H9 (cell line): ENCODE results near the gene CD46. TPM values are rescaled to one million over a fixed set of nuclear protein-coding genes. Genes with fewer than 3 reads are reported as not detected.

Experiments used
- DNase-seq: peaks from one replicate; pipeline ENCODE4 v3.0.0-alpha.2; 2017
- H2AFZ ChIP-seq: one replicate; pipeline ENCODE4 v1.6.1; 2013; ENCODE audit warnings: mild to moderate bottlenecking, low read length, control low read depth, moderate library complexity
- H2AK5ac ChIP-seq: 2 replicates; pipeline ENCODE4 v1.6.1; 2013; ENCODE audit warnings: low read length, control low read depth, mixed read lengths; ENCODE audit not compliant: insufficient read length
- H2BK120ac ChIP-seq: one replicate; pipeline ENCODE4 v1.6.1; 2013; ENCODE audit warnings: low read depth, mild to moderate bottlenecking, low read length, control low read depth, inconsistent platforms; ENCODE audit not compliant: poor library complexity, severe bottlenecking
- H2BK12ac ChIP-seq: 2 replicates; pipeline ENCODE4 v1.6.1; 2013; ENCODE audit warnings: low read length, control low read depth, mixed read lengths, low read depth; ENCODE audit not compliant: insufficient read length
- H2BK15ac ChIP-seq: 2 replicates; pipeline ENCODE4 v1.6.1; 2013; ENCODE audit warnings: low read depth, low read length, control low read depth
- H2BK20ac ChIP-seq: one replicate; pipeline ENCODE4 v1.6.1; 2013; ENCODE audit warnings: low read depth, mild to moderate bottlenecking, low read length, control low read depth, inconsistent platforms; ENCODE audit not compliant: poor library complexity, severe bottlenecking
- H2BK5ac ChIP-seq: 2 replicates; pipeline ENCODE4 v1.6.1; 2013; ENCODE audit warnings: low read length, control low read depth, mixed read lengths; ENCODE audit not compliant: insufficient read length
- H3K14ac ChIP-seq: 2 replicates; pipeline ENCODE4 v1.6.1; 2013; ENCODE audit warnings: low read length, control low read depth; ENCODE audit not compliant: insufficient read depth
- H3K18ac ChIP-seq: 2 replicates; pipeline ENCODE4 v1.6.1; 2013; ENCODE audit warnings: low read depth, mild to moderate bottlenecking, mixed read lengths, low read length, control low read depth; ENCODE audit not compliant: insufficient read length
- H3K23ac ChIP-seq: 2 replicates; pipeline ENCODE4 v1.6.1; 2013; ENCODE audit warnings: low read length, control low read depth, mixed read lengths, low read depth; ENCODE audit not compliant: insufficient read length
- H3K23me2 ChIP-seq: 2 replicates; pipeline ENCODE4 v1.6.1; 2013; ENCODE audit warnings: low read depth, mild to moderate bottlenecking, mixed read lengths, low read length, control low read depth; ENCODE audit not compliant: insufficient read length, poor library complexity, severe bottlenecking
- H3K27ac ChIP-seq: 2 replicates; pipeline ENCODE4 v1.5.1; 2013; ENCODE audit warnings: low read length, control low read depth, mixed read lengths, low read depth; ENCODE audit not compliant: insufficient read length
- H3K27me3 ChIP-seq: 2 replicates; pipeline ENCODE4 v1.6.1; 2013; ENCODE audit warnings: low read length, control low read depth, inconsistent platforms; ENCODE audit not compliant: insufficient read depth
- H3K4ac ChIP-seq: 2 replicates; pipeline ENCODE4 v1.6.1; 2013; ENCODE audit warnings: low read depth, mild to moderate bottlenecking, control low read depth, inconsistent platforms, low read length, moderate library complexity
- H3K4me1 ChIP-seq: 2 replicates; pipeline ENCODE4 v1.6.1; 2013; ENCODE audit warnings: low read length, control low read depth, inconsistent platforms; ENCODE audit not compliant: insufficient read depth
- H3K4me2 ChIP-seq: 2 replicates; pipeline ENCODE4 v1.6.1; 2013; ENCODE audit warnings: low read length, control low read depth, mixed read lengths; ENCODE audit not compliant: insufficient read length, insufficient read depth
- H3K56ac ChIP-seq: 2 replicates; pipeline ENCODE4 v1.6.1; 2013; ENCODE audit warnings: low read depth, mild to moderate bottlenecking, mixed read lengths, low read length, control low read depth; ENCODE audit not compliant: insufficient read length
- H3K79me1 ChIP-seq: 2 replicates; pipeline ENCODE4 v1.6.1; 2013; ENCODE audit warnings: low read depth, mild to moderate bottlenecking, moderate library complexity, low read length, control low read depth, inconsistent platforms; ENCODE audit not compliant: insufficient read depth, poor library complexity, severe bottlenecking
- H3K79me2 ChIP-seq: 2 replicates; pipeline ENCODE4 v1.6.1; 2013; ENCODE audit warnings: low read length, control low read depth, inconsistent platforms; ENCODE audit not compliant: insufficient read depth
- H3K9ac ChIP-seq: 2 replicates; pipeline ENCODE4 v1.6.1; 2013; ENCODE audit warnings: low read length, control low read depth, mixed read lengths; ENCODE audit not compliant: insufficient read length; ENCODE audit errors: extremely low read depth
- H3K9me3 ChIP-seq: one replicate; pipeline ENCODE4 v1.6.1; 2013; ENCODE audit warnings: low read depth, low read length, inconsistent platforms; ENCODE audit not compliant: control insufficient read depth
- H3T11ph ChIP-seq: one replicate; pipeline ENCODE4 v1.6.1; 2013; ENCODE audit warnings: mild to moderate bottlenecking, low read length, control low read depth, inconsistent platforms
- H4K20me1 ChIP-seq: one replicate; pipeline ENCODE4 v1.6.1; 2013; ENCODE audit not compliant: control insufficient read depth, insufficient read length, insufficient read depth
- H4K5ac ChIP-seq: 2 replicates; pipeline ENCODE4 v1.6.1; 2013; ENCODE audit warnings: low read depth, mild to moderate bottlenecking, mixed read lengths, low read length, control low read depth; ENCODE audit not compliant: insufficient read length
- H4K8ac ChIP-seq: replicated peaks from 2 replicates; pipeline ENCODE4 v1.6.1; 2013; ENCODE audit warnings: low read length, control low read depth, mixed read lengths, low read depth; ENCODE audit not compliant: insufficient read length
- H4K91ac ChIP-seq: 2 replicates; pipeline ENCODE4 v1.6.1; 2013; ENCODE audit warnings: low read depth, mild to moderate bottlenecking, moderate library complexity, mixed read lengths, low read length, control low read depth; ENCODE audit not compliant: insufficient read length
- H3K27ac Mint-ChIP-seq, 3 experiments: 2 replicates in 2 of 3; 3 replicates in 1 of 3; pipeline ENCODE4 v1.8.0; 2020 to 2021; ENCODE audit warnings: mixed read lengths in 3 of 3, mild to moderate bottlenecking in 1 of 3, moderate library complexity in 1 of 3
- H3K27me3 Mint-ChIP-seq: 2 replicates; pipeline ENCODE4 v1.8.0; 2021; ENCODE audit warnings: low read depth, mild to moderate bottlenecking, moderate library complexity, mixed read lengths
- H3K36me3 Mint-ChIP-seq, 3 experiments: 2 replicates in 2 of 3; 3 replicates in 1 of 3; pipeline ENCODE4 v1.8.0; 2020 to 2021; ENCODE audit warnings: low read depth in 3 of 3, mixed read lengths in 3 of 3; ENCODE audit not compliant: insufficient read depth in 1 of 3
- H3K4me1 Mint-ChIP-seq, 2 experiments: 2 replicates each; pipeline ENCODE4 v1.8.0; 2020; ENCODE audit warnings: mixed read lengths in 2 of 2
- H3K4me3 Mint-ChIP-seq, 2 experiments: 2 replicates in 1 of 2; 3 replicates in 1 of 2; pipeline ENCODE4 v1.8.0; 2020 to 2021; ENCODE audit warnings: mild to moderate bottlenecking in 2 of 2, mixed read lengths in 2 of 2, moderate library complexity in 1 of 2
- H3K9me3 Mint-ChIP-seq, 2 experiments: 2 replicates in 1 of 2; 3 replicates in 1 of 2; pipeline ENCODE4 v1.8.0; 2020; ENCODE audit warnings: mild to moderate bottlenecking in 2 of 2, mixed read lengths in 2 of 2, moderate library complexity in 1 of 2
- CTCF ChIP-seq: fragments of 200-600 bp; sonication (generic); conservative IDR thresholded peaks from 3 replicates; pipeline ENCODE4 v1.8.0; 2021; ENCODE audit warnings: antibody characterized with exemption, mild to moderate bottlenecking
- WGBS: extraction: QIAGEN DNeasy Blood & Tissue Kit; methylation state at CpG from one replicate; pipeline ENCODE4 v1.1.7; 2013; ENCODE audit warnings: missing lambda C conversion rate, low lambda C conversion rate, mixed read lengths; ENCODE audit not compliant: insufficient read length; ENCODE audit errors: extremely low coverage; 5-methylcytosine and 5-hydroxymethylcytosine counted together
- total RNA-seq: library from RNA; stranded (reverse); gene quantifications from 2 replicates; pipeline ENCODE4 v1.2.1, GENCODE V29; 2021

The CD46 gene
- total RNA-seq, 1 experiment from 2014 or later, result 89.2 TPM

- H3K27me3 ChIP-seq, result no peaks in the 10 kb centered on the region
- H3K18ac ChIP-seq, result no peak overlapping the region
- no peak overlapping the region for H2BK15ac ChIP-seq
- H3K4me1 Mint-ChIP-seq, result no peaks in the 10 kb centered on the region
- no CpG with 5 or more reads among the region's 7 CpGs for WGBS
- H3K9me3 Mint-ChIP-seq, result no peaks in the 10 kb centered on the region
- no peaks in the 10 kb centered on the region for H3K4me1 ChIP-seq
- no peak overlapping the region for H3K4ac ChIP-seq
- no peak overlapping the region for H2BK120ac ChIP-seq
- no peak overlapping the region for H4K5ac ChIP-seq
- H3K56ac ChIP-seq, result no peak overlapping the region
- H3K36me3 Mint-ChIP-seq, result peaks cover 8 to 40% (median 31%) of the 10 kb centered on the region in 3 experiments; a peak in 6 of 7 replicates
- H2BK12ac ChIP-seq, result no peak overlapping the region
- H3K4me3 Mint-ChIP-seq, result no peak overlapping the region
- no peak overlapping the region for H2AFZ ChIP-seq
- no peak overlapping the region for H2BK20ac ChIP-seq
- H2AK5ac ChIP-seq, result no peak overlapping the region
- H3K9ac ChIP-seq, result no peak overlapping the region
- DNase-seq, result no peak
- no peaks in the 10 kb centered on the region for H3K9me3 ChIP-seq
- no peaks in the 10 kb centered on the region for H4K20me1 ChIP-seq
- H3K27me3 Mint-ChIP-seq, result no peaks in the 10 kb centered on the region
- H3K27ac Mint-ChIP-seq, result no peak overlapping the region
- H2BK5ac ChIP-seq, result no peak overlapping the region
- H3K79me2 ChIP-seq, result no peaks in the 10 kb centered on the region
- no peak overlapping the region for H3T11ph ChIP-seq
- H4K8ac ChIP-seq, result no peak overlapping the region
- no peak overlapping the region for H3K27ac ChIP-seq
- H3K4me2 ChIP-seq, result no peak overlapping the region
- no peak overlapping the region for H4K91ac ChIP-seq
- H3K23ac ChIP-seq, result no peak overlapping the region
- H3K79me1 ChIP-seq, result no peaks in the 10 kb centered on the region
- no peak for TF ChIP-seq CTCF
- no peaks in the 10 kb centered on the region for H3K23me2 ChIP-seq
- no peak overlapping the region for H3K14ac ChIP-seq
Observed at GRCh38 chr1:207791290-207791689, 39.4 kb downstream of the CD46 start.
